Stimulated activated effector memory CD8-positive, alpha-beta T cell treated with anti-CD3 and anti-CD28 coated beads, Interleukin-12 subunit alpha, Interleukin-12 subunit beta, amount 100 ng/mL, for 72 hours (primary cell): ENCODE data around the gene FOXF1.
A peak's percentile ranks its signal among the peaks of the same experiment; 100 is the strongest.

ENCODE experiments used
- ATAC-seq: fragments of 150-1000 bp; cut with Tn5 transposase; 2 replicates; pipeline ENCODE4 v1.10.0; 2021
- DNase-seq, 2 donors: peaks; one replicate each; pipeline ENCODE4 v3.0.0; 2021 to 2022; ENCODE audit warnings: low spot score in 2 of 2
- H3K27ac Mint-ChIP-seq: one replicate; pipeline ENCODE4 v1.8.0; 2022; ENCODE audit warnings: mild to moderate bottlenecking, mixed read lengths
- H3K36me3 Mint-ChIP-seq: one replicate; pipeline ENCODE4 v1.8.0; 2022; ENCODE audit warnings: mild to moderate bottlenecking, mixed read lengths
- H3K4me1 Mint-ChIP-seq: one replicate; pipeline ENCODE4 v1.8.0; 2022; ENCODE audit warnings: mixed read lengths
- H3K4me3 Mint-ChIP-seq: one replicate; pipeline ENCODE4 v1.8.0; 2022; ENCODE audit warnings: mild to moderate bottlenecking, mixed read lengths
- H3K9me3 Mint-ChIP-seq: one replicate; pipeline ENCODE4 v1.8.0; 2022; ENCODE audit warnings: mixed read lengths

Gene FOXF1

DNA sequence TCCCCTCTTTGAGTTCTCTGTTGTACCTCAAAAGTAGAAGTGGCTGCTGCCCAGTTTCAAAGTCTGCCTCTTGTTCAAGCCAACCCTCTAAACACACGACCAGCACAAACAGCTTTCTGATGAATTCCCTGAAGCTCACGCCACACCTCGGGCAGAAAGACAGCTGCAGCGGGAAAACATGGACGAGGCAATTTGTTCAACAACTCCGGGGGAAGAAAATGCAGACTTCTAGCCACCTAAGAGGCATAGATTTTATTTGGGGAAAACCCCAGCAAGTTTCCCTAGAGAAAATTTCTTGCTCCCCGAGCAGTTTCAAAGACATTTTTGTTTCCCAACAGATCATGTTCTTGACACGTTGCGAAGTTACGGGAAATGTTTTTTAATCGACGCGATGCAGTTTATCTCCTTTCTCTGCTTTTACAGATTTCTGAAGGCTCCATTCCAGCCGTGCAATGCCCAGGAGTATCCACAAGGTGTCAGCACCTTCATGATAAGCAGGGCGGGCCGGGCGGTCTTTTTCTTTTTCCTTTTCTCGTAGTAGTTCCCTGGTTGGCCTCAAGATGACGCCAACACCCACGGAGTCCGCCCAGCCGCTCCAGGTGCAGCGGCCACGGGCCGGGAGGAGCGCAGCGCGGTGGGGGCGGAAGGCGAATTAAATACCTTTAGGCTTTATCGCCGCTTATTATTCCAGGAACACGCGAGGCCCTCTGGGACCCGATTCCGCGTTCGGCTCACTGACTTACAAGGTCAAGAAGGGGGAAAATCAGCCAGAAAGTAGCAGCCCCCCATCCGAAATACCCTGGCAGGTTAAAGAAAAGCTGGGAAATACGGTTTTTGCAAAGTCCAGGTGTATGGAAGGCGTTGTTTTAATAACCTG is 53.4 kb downstream of the FOXF1 start:
- Mint-ChIP-seq H3K4me3 (peak overlapping the region; percentile 44), H3K4me1 (peaks cover 8% of the 10 kb centered on the region), H3K27ac (no peak overlapping the region), H3K36me3 (peaks cover 2% of the 10 kb centered on the region), H3K9me3 (no peaks in the 10 kb centered on the region)
- DNase-seq, result peak; percentile 81 to 92
- peak; percentile 79 for ATAC-seq
